Astrocyte of the cerebellum (primary cell): ENCODE measurements around the gene CCNJL.

ENCODE experiments used
- DNase-seq: peaks from one replicate; pipeline ENCODE4 v3.0.0-alpha.2; 2011; ENCODE audit warnings: low read depth
- H3K4me3 ChIP-seq: 2 replicates; pipeline ENCODE4 v1.5.1; 2011; ENCODE audit warnings: mild to moderate bottlenecking, low read depth, low read length, moderate library complexity
- CTCF ChIP-seq: IDR thresholded peaks from 2 replicates; pipeline ENCODE4 v1.5.1; 2012; ENCODE audit warnings: low read length, low read depth, moderate library complexity, mild to moderate bottlenecking; ENCODE audit errors: missing control alignments
- in situ Hi-C: cut with HindIII; loops from 2 replicates; pipeline ENCODE4 v1.10.0; 2017; ENCODE audit warnings: low sequenced_read_pairs

CCNJL gene

DNA sequence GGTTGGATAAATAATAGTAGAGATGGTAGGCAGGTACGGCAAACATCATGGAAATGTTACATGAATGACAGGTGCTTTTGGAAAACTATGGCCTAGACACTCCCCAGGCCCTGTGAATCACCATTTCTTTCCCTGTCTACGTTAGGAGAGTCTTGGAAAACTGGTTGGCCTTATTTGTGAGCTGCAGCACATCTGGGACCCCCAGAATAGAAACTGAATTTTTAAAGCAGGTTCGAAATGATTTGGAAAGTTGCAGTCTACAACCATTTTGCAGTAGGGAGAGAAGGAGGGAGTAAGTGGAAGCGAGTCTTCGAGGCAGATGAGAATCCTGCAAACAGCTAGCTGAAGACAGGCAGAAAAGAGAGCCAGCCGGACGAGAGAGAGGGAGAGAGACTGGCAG lies 45.0 kb upstream of the CCNJL start:
- DNase-seq, result no peak
- no peak overlapping the region for H3K4me3 ChIP-seq
- TF ChIP-seq CTCF, result no peak
- in situ Hi-C loops, result no loop called here

- in situ Hi-C loops, result no loop called here
- DNase-seq, result no peak
- H3K4me3 ChIP-seq, result no peak overlapping the region
- TF ChIP-seq CTCF, result no peak
Measured at GRCh38 chr5:160356550-160357347, 44.4 kb upstream of the CCNJL start.

DNA sequence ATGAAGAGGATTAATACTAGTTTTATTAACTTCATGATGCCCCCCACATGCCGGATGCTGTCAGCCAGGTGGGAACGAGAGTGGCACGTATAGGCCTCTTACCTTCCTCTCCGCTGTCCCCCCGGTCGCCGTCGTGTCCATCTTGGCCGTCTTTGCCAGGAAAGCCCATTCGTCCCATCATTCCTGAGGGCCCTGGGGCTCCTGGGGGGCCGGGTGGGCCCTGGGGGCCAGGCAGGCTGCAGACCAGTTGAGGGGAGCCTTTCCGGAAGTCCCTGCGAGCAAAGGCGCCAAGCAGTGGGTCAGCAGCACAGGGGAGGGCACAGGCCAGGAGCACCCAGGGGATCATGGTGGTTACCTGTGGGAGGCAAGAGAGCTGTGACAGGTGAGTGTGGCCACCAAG lies 42.3 kb upstream of the CCNJL start:
- TF ChIP-seq CTCF, result no peak
- H3K4me3 ChIP-seq, result no peak overlapping the region
- in situ Hi-C loops, result no loop called here
- DNase-seq, result no peak

DNA sequence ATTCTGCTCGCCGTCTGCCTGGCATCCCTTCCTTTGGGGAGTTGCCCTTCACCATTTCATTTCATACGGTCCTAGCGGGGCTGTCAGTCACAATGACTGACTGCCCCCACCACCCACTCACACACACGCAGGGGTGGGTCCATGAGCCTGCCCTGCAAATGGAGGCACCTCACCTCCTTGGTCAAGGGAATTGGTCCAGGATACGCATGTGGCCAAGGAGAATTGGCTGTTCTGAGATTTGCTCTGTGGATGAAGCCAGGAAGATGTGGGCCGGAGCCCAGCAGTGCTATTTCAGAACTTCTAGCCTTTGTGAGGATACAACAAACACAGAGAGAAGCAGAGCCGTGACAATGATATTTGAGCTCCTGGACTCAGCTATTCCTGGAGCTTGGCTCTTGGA lies 41.0 kb upstream of the CCNJL start:
- in situ Hi-C loops, result no loop called here
- no peak for DNase-seq

GRCh38 chr5:160352308-160352707 lies 39.9 kb upstream of the CCNJL start:
- H3K4me3 ChIP-seq, result no peak overlapping the region
- in situ Hi-C loops, result no loop called here
- no peak for TF ChIP-seq CTCF
- DNase-seq, result no peak

More for the DNA sequence above, 41.0 kb upstream of the CCNJL start:
- TF ChIP-seq CTCF, result no peak
- H3K4me3 ChIP-seq, result no peak overlapping the region

- TF ChIP-seq CTCF, result no peak
- in situ Hi-C loops, result no loop called here
- DNase-seq, result no peak
- no peak overlapping the region for H3K4me3 ChIP-seq
Measured at GRCh38 chr5:160349935-160350303, 37.6 kb upstream of the CCNJL start.
